ENCODE measurements around the gene HPN.

DNA sequence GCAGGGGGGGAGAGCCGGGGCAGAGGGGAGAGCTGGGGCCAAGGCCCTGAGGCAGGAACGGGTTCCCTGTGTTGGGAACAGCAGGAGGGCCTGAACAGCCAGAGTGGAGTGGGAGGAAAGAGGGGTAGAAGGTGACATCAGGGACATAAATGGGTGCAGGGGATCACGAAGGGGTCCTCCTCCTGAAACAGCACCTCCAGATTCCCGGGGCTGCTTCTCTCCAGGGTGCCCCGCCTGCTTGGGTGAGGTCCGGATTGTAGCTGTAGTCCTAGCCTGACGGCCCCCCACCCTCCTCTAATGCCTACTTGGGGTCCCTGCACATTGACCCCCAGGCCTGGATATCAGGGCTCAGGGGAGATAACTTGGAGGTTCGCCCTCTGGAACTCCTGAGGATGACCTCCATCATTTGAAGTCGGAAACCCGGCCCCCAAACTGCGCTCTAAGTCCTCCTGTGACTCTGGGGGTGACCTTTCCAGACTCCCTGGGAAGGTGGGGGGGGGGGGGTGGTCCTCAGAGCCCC is 11.7 kb upstream of the HPN start:
- no peak for TF ChIP-seq CTCF (IDR thresholded peaks at IDR 0.05; ENCODE audit: extremely low read depth in 1 of 2, insufficient read depth in 1 of 2, low read depth in 1 of 2, low read length in 2 of 2)
- peak; percentile 36 for TF ChIP-seq POLR2AphosphoS5 (IDR thresholded peaks at IDR 0.05; ENCODE audit: insufficient read depth, low read depth, low read length)
- TF ChIP-seq POLR2A (IDR thresholded peaks at IDR 0.05; ENCODE audit: low read depth, low read length), result no peak
- no peak for TF ChIP-seq MYC (IDR thresholded peaks at IDR 0.05; ENCODE audit: low read depth, low read length)
- TF ChIP-seq JUN (IDR thresholded peaks at IDR 0.05; ENCODE audit: borderline replicate concordance, insufficient read depth, insufficient read length, low read depth), result no peak
